ENCODE results near the gene RPS6KA5.
A peak's percentile ranks its signal among the peaks of the same experiment; 100 is the strongest.
"Not testable (repeated sequence)": the region's sequence is repeated elsewhere in the genome, so short reads cannot be mapped to it uniquely, and the experiment has no call there.

The RPS6KA5 gene

DNA sequence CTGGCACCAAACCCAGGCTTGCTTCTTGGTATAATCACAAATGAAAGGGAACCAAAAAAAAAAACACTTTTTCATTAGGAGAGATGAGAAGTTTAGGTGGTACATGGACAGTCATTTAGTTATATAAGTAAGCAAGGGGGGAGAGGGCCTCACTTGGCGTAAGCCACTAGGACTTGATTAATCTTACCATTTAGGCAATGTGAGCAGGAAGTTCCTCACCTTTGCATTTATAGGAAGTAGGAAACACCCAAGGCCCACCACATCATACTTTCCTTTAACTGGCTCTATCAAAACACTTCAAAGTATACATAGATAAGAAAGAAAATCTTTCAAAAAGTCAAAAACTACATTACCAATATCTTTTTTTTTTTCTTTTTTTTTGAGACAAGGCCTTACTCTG lies 6.7 kb upstream of the RPS6KA5 start:
- DNase-seq (ENCODE audit: low read depth in 2 of 2), result no peak

DNA sequence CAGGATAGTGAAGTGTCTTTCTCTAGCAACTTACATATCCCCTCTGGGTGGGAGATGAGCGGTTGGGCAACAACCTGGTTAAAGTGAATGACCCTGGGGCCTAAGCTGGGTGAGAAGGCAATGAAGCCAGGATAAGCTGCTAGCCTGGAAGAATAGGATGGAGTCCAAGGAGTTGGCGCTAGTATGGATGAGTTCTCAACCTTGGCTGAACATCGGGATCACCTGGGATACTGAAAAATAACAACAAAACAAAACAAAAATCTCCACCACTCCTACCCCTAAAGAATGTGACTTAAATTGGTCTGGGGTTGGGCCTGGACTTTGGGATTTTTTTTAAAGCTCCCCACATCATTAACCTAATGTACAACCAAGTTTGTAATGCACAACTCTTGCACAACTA lies 4.8 kb upstream of the RPS6KA5 start:
- no peak for DNase-seq (ENCODE audit: low read depth in 2 of 2)

DNA sequence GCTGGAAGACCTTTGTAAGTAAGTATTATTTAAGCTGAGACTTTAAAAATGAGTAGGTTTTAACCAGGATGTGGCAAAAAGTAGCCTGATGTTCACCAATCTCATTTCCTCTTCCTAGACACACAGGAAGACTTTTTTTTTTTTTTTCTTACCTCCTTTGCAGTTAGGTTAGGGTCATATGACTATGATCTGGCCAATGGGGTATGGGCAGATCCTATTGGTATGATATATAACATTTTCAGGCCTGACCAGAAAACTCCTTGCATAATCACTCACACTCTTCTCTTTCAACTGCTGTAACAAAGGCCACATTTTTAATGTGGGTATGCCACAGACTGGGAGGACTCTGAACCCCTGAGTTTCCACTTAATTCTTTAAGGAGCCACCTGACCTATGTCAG lies 2.7 kb upstream of the RPS6KA5 start:
- DNase-seq (ENCODE audit: low read depth in 2 of 2), result no peak

DNA sequence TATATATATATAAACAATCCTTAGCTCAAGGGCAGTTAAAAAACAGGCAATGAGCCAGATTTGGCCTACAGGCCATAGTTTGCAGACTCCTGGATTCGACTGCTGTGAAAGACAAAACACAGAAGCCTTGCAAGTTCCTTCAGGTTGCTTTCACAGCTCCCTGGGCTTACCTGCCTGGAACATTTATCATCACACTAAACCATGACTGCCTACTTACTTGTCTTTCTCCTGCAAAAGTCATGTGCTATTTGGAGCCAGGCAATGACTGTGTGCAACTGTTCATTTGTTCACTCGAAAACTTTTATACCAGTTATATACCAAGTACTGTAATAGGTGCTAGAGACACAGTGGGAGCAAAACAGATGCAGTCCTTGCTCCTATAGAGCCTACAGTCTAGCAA lies 2.2 kb upstream of the RPS6KA5 start:
- DNase-seq (ENCODE audit: low read depth in 2 of 2), result no peak

DNA sequence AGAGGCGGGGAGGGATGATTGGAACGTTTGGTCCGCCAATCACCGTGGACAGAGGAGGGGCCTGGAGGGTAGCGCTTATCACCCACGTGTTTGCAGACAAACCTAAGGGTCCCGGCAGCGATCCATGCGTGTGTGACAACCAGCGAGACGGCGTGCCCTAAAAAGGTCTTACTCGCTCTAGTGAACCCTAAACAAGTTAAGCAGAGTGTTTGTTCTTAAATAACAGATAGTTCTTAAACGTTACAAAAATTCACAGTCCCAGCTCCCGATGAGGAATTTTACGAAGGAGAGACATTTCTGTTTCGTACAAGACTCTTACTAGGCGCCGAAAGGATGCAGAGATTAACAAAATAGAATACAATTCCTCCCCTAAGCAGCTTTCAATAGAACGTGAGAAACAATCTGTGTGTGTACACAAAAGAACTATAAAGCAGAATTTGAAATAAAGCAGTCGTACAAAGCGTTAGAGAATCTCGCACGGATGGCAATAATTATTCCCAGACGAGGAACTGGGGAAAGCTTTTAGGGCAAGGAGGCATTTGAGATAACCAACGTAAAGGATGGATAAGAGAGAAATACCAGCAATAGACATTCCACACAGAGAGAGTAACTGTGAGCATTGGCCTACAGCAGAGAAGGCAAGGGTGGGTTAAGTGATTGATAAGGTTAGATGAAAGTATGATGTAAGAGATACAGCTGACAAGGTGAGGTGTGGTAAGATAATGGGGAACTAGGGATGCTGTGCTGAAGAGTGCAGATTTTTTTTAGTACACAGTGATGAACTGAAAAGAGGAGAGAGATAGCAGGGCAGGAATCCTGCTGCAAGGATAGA lies 831 bp upstream of the RPS6KA5 start:
- no peak for DNase-seq (ENCODE audit: low read depth in 2 of 2)

DNA sequence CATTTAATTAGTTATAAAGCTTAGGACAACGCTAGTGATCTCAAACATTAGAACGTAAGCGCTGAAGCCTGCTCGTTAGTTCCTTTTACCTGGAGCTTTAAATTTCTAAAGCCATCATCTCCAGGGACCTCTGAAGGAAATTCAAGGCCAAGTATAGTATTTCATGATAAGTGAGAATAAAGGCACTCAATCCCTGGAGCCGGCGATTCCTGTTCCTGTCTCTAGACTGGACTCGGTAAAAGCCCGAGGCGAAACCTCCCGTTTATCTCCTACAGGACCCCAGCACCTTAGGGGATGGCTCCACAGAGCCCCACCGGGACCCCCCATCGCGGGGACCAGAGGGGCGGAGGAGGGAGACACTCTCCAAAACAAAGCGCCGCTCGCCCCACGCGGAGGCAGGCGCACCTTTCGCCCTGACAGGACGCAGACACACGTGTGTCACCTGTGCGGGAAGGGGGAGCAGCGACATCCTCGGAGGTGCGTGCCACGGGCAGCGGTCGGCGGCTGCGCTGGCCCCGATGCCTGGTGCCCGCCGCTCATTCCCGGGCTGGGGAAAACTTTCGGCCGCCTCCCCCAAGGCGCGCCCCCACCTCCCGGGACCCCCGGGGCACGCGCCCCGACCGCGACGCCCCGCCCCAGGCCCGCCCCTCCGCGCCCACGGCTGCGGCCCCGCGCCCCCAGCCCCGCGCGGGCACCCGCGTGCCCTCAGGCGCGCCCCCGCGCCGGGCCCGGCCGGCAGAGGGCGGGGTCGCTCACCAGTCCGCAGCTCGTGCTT lies 678 bp downstream of the RPS6KA5 start:
- DNase-seq (ENCODE audit: low read depth in 2 of 2), result peak; percentile 29 to 36

DNA sequence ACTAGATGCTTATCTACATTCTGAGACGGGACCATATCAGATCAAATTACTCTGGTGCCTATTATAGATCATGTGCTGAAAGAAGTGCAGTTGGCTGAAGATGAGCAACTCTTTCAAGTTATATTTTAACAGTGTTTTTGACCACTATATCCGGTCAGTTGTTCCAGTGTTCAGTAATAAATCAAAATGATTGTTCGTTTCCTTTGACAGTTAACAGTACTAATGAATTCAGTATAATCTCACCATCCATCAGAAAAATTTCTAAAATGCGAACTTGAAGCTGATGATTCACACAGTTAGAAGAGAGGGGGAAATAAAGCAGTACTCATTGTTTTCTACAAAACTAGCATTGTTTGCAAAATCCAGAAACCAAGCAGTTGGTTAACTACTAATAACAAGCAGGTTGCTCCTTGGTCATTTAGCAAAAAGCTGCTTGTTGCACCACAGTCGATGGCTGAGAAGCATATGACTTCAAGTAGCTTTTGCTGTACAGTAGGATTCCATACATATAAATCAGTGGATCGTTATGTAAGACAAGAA lies 2.3 kb downstream of the RPS6KA5 start:
- DNase-seq (ENCODE audit: low read depth in 2 of 2), result no peak

DNA sequence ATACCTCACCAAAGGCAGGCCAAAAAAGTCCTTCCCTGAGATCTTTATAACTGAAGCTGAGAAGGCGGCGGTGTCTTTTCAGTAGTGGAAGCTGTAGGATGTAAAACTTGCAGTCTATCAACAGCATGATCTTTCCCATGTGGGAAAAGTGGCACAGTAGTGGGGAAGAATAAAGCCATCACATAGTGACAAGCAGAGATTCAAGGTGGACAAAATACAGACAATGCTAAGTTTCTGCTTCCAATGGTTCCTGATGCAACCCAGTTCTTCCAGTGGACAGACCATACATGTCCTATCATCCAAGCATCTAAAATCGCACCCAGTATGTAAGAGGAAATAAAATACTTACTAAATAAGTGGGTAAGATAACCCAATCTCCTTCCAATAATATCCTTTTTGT lies 4.1 kb downstream of the RPS6KA5 start:
- DNase-seq (ENCODE audit: low read depth in 2 of 2), result no peak

DNA sequence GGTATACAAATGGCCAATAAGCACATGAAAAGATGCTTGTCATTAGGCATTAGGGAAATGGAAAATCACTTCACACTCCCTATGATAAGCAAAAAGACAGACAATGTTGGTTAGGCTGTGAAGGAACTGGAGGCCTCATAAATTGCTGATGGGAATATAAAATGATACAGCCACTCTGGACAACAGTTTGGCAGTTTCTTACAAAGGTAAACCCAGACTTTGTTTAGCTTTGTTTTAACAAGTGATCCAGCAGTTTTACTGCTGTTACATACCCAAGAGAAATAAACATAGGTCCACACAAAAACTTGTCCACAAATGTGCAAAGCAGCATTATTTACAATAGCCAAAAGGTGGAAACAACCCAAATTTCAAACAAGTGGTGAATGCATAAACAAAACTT lies 5.4 kb downstream of the RPS6KA5 start:
- no peak for DNase-seq (ENCODE audit: low read depth in 2 of 2)

DNA sequence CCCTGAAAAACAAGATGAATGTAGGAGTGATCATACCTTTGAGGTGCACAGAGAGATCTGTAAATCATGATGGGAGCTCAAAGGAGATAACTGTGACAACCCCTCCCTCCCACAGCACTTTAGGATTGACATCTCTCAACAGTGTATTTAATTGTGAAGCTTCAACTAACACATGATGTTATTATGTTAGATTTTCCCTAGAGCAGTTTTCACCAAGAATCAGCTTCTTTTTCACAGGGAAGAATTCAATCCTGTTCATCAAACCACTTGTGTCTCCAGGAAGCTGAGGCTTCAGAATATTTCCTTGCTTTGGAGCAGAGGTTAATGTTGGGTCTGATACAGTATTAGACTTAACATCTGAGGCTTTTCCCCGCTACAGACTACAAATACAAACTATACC lies 11.8 kb downstream of the RPS6KA5 start:
- no peak for DNase-seq (ENCODE audit: low read depth in 2 of 2)

DNA sequence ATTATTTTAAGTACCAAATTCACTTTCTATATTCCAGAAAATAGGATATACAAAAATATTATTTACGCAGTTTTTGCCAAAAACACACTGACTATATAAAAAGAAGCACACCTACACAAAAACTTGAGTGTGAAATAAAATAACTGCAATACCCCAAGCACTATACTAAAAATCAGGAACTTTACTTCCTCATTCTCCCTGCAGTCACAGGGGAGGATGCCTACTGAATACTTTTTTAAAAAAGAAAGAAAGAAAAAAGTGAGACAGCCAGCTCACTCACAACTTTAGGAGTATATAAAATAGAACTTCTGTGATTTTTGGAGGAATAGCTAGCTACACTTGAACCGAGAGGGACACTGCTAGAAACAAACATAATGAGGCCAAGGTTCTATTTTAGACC lies 12.2 kb downstream of the RPS6KA5 start:
- no peak for DNase-seq (ENCODE audit: low read depth in 2 of 2)

DNA sequence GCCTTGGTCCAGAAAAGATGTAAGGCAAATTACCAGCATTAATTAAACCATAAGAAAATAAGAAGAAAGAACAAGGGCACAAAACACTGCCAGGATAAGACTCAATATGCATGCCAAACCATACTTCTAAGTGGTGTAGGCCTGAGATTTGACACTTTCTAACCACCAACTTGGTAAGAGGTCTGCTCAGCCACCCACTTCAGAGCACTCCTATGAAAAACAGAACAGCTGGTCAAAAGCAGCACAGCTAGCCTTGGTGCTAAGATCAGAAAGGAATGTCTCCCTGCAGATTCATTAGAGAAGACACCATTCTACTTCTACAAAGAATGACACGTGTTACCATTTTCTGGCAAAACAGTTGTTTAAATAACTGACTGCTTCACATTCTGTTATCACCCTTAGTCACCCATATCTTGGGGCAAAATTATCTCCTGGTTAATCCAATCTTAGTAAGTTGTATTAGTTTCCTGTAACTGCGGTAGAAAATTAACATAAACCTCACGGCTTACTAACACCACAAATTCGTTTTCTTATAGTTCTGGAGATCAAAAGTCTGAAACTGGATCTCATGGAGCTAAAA lies 13.2 kb downstream of the RPS6KA5 start:
- no peak for DNase-seq (ENCODE audit: low read depth in 2 of 2)

DNA sequence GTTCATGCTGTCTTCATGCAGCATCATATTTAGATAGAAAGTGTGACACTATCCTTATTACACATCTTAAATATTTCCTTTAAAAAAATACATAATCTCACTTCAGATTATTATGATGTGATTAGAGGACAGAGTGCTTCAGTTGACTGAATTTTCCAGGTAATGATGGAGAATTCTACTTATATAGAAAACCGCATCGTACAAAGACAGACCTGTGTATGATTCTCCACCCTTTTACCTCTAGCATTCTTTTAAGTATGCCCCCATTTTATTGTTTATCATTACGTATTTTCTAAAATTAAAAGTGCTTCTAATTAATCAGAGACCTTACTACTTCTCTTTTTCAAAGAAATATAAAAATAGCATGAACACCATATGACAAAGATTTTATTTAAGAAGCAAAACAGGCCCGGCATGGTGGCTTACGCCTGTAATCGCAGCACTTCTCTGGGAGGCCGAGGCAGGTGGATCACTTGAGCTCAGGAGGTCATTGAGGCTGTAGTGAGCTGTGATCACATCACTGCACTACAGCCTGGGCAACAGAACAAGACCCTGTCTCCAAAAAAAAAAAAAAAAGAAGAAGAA lies 13.9 kb downstream of the RPS6KA5 start:
- no peak for DNase-seq (ENCODE audit: low read depth in 2 of 2)

DNA sequence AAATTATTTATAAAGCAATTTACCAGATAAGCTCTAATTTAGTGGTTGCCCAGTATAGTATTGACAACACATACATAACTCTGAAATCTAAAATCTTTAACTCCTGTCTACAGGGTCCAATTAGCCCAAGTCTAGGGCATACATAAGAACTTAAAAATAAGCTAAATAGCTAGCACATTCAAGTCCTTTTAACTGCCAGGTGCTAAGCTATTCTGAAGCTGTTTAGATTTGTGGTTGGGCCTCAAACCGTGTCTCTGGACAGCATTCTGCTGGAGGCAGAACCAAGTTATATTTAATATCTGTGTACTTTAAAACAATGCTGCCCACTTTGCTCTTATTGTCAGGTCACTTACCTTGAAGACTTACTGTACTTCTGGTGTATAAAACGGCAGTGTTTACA lies 19.0 kb downstream of the RPS6KA5 start:
- DNase-seq (ENCODE audit: low read depth in 2 of 2), result no peak

DNA sequence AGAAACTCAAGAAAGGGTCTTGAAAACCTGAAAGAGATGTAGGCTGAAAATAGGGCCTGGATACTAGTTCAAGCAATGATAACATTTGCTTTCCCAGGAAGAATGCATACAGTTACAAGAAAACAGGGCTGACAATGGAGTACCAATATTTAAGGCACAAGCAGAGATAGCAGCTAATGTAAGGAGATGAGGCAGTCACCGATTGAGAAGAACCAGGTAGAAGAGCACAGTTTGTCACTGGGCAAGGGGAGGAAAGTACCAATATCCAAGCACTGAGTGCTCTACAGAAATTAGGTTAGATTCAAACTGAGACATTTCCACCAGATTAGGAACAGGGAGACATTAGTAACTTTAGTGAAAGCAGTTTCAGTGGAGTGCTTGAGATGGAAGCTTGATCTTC lies 19.9 kb downstream of the RPS6KA5 start:
- no peak for DNase-seq (ENCODE audit: low read depth in 2 of 2)

DNA sequence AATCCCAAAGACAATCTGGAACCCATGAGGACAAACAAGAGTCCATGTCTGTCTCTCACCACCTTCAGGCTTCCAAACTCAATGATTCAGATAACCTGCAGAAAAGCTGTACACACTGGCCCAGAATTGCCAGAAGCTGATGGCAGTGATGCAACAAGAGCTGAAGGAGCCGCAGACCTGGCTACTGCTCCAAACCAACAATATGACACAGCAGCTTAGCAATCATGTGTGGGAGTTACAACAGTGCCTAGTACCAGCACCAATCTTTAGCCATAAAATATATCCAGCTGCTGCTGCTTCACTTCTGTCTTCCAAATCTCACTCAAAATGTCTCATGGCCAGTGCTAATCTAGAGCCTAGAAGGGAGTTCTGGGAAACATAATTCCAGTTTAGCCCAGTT lies 22.0 kb downstream of the RPS6KA5 start:
- DNase-seq (ENCODE audit: low read depth in 2 of 2), result no peak

DNA sequence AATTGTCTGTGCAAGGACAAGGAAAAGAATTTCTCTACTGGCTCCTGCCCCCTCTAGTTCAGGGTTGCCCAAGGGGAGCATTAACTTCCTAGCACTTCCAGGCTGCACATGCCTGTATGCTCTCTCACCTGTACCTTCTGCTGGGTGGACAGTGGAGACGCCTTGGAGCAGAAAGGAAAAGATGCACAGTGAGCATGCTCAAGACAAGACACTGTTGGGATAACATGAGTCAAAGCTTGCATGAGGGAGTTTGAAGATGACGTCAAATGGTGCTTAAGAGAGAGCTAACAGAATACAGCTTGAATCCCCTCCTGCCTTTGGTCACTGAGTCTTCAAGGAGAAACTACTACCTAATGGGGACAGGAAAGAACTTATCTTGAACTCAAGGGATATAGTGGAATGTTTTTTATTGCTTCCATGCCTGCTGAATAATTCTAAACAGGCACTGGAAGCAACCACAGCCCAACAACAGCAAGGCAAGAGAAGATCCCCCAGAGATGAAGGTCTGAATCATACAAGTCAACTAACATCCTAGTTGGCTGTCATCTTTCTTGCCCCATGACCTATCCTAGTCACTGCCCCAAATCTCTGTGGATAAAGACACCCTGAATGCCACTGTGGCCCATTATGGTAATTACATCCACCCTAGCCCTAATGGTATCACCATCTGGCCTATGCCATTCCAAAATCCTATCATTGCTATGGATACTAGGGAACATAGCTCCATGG lies 23.5 kb downstream of the RPS6KA5 start:
- no peak for DNase-seq (ENCODE audit: low read depth in 2 of 2)

DNA sequence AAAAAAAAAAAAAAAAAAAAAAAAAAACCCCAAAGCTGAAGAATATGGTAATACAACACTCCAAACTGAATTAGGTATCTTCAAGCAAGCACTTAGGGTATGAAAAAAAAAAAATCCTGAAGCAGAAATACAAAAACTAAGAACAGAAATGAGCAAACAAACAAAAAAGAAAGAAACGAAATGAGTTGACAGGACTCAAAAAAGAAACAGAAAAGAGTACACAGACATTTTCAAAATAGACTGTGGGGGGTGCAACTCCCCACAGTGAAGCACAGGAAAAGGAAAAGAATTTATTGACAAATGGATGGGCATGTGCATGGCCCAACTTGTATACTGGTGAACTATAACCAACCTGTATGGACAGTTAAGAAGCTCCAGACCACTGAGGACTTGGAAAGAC lies 24.6 kb downstream of the RPS6KA5 start:
- DNase-seq (ENCODE audit: low read depth in 2 of 2), result no peak

DNA sequence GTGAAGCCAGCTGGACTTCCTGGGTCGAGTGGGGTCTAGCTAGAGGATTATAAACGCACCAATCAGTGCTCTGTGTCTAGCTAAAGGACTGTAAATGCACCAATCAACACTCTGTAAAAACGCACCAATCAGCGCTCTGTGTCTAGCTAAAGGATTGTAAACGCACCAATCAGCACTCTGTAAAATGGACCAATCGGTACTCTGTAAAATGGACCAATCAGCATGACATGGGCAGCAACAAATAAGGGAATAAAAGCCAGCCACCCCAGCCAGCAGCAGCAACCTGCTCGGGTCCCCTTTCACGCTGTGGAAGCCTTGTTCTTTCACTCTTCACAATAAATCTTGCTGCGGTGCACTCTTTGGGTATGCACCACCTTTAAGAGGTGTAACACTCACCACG lies 26.1 kb downstream of the RPS6KA5 start:
- DNase-seq (ENCODE audit: low read depth in 2 of 2), result not testable (repeated sequence)

DNA sequence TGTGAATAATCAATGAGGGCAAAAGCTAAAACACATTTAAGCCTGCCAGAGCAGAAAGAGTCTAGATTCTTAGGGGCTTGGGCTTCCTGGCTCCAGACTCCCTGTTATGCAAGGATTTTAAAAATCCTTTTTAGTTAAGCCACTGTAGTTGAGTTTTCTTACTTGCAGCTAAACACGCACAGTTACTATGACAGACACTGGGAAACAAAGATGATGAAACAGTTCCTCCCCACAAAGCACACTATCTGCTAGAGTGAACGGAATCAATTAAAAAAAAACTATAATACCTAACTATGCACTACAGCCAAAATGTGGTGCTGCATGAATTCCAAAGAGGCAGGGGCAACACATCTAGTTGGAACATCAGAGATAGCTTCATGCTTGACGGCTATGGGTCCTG lies 28.2 kb downstream of the RPS6KA5 start:
- no peak for DNase-seq (ENCODE audit: low read depth in 2 of 2)

DNA sequence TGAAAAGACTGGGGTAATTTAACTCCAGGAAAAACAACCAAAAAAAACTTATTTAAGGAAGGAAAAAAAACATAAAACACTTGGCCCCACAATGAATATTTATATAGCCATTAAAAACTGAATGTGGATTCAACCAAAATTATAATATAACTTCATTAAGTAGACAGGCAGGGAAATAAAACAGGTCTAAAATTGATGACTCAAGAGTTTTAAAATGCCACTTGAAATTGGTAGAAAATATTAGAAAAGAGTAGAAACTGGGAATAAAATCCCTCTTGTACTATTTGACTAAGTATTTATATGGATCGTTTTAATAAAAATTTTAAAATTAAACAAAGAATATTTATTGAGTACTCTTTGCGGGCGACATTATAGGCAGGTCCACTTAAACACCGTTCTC lies 28.8 kb downstream of the RPS6KA5 start:
- DNase-seq (ENCODE audit: low read depth in 2 of 2), result no peak

Data from activated CD4-positive, alpha-beta T cell treated with anti-CD3 and anti-CD28 coated beads for 24 hours (primary cell).